Thyroid gland (tissue), 4 donors: ENCODE data around the gene CYFIP2. TPM values are rescaled to one million over a fixed set of nuclear protein-coding genes. Genes with fewer than 3 reads are reported as not detected.

Experiments used
- DNase-seq, 2 donors: peaks; one replicate each; pipeline ENCODE4 v3.0.0-alpha.2; 2019
- H3K27ac ChIP-seq, 3 donors: fragments of 200-600 bp; sonication (generic); 1 replicate in 2 of 3; 2 replicates in 1 of 3; pipeline ENCODE4 v1.5.1; 2016 to 2019; ENCODE audit warnings: mild to moderate bottlenecking in 1 of 3, moderate library complexity in 1 of 3
- H3K27me3 ChIP-seq: fragments of 200-600 bp; sonication (generic); one replicate; pipeline ENCODE4 v1.5.1; 2019
- H3K36me3 ChIP-seq, 2 donors: fragments of 200-600 bp; sonication (generic); one replicate each; pipeline ENCODE4 v1.5.1; 2016 to 2019
- H3K4me1 ChIP-seq, 2 donors: fragments of 200-600 bp; sonication (generic); one replicate each; pipeline ENCODE4 v1.5.1; 2017 to 2019
- H3K4me3 ChIP-seq, 3 donors: fragments of 200-600 bp; sonication (generic); replicated peaks in 1 of 3; 1 replicate in 2 of 3; 2 replicates in 1 of 3; pipeline ENCODE4 v1.5.1; 2016; ENCODE audit warnings: mild to moderate bottlenecking in 1 of 3
- H3K9me3 ChIP-seq: fragments of 200-600 bp; sonication (generic); one replicate; pipeline ENCODE4 v1.5.1; 2017
- POLR2A ChIP-seq, 2 donors: fragments of 450-650 bp; IDR thresholded peaks; one replicate each; pipeline ENCODE4 v1.6.1; 2017; ENCODE audit warnings: antibody characterized with exemption in 2 of 2, mild to moderate bottlenecking in 2 of 2, moderate library complexity in 1 of 2
- WGBS, 2 donors: methylation state at CpG; one replicate each; pipeline ENCODE4 v1.1.5; 2017; 5-methylcytosine and 5-hydroxymethylcytosine counted together
- intact Hi-C: fragments of 100-400 bp; cut with DNase I; formaldehyde crosslinking; loops from one replicate; pipeline ENCODE4 v1.15.1; 2023
- total RNA-seq, 4 donors: library from RNA; depleted of rRNA; stranded (reverse); fragments of >200 nt; gene quantifications; one replicate each; pipeline ENCODE4 v1.2.3, GENCODE V29; 2016
- TF ChIP-seq, protein P1 (sequence below), 6 experiments: fragments of 200-600 bp in 3 of 6; fragments of 450-650 bp in 3 of 6; sonication (generic) in 3 of 6; IDR thresholded peaks; one replicate each; pipeline ENCODE4 v1.5.1; 2016 to 2019; ENCODE audit warnings: antibody characterized with exemption in 6 of 6, mild to moderate bottlenecking in 2 of 6, inconsistent platforms in 1 of 6, moderate library complexity in 1 of 6

The CYFIP2 gene
- total RNA-seq, 4 donors from 2014 or later = 18.3 to 73.5 (median 34.6) TPM

DNA sequence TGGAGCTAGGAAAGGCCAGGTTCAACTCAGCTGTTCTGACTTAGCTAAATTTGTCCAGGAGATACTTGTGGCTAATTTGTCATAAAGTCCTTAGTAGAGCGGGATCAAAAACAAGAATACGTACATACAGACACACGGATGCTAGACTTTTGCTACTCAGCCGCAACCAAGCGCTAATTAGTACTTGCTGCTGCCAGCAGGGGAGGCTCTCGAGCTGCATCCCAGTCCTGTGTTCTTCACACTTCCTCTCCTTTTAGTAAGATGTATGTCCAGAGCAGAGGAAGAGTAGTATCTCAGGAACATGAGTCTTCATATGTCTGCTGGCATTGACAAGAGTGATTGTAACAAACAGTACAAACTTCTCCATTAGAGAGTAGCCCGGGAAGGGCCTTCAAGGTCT, 58.3 kb downstream of the CYFIP2 start:
- no peak overlapping the region for H3K4me3 ChIP-seq
- no peak overlapping the region for H3K27ac ChIP-seq
- no peaks in the 10 kb centered on the region for H3K4me1 ChIP-seq
- no peaks in the 10 kb centered on the region for H3K27me3 ChIP-seq
- 94 to 98% methylated on average over 7 of the region's 7 CpGs for WGBS, 2 donors
- H3K36me3 ChIP-seq = no peaks in the 10 kb centered on the region
- no peaks in the 10 kb centered on the region for H3K9me3 ChIP-seq
- intact Hi-C loops = loop anchor here (10.0 kb wide), 1 partner anchor 421 kb away; the partner anchor contains the start of gene LSM11
- TF ChIP-seq POLR2A (IDR thresholded peaks at IDR 0.05) = no peak
- TF ChIP-seq, protein P1, sequence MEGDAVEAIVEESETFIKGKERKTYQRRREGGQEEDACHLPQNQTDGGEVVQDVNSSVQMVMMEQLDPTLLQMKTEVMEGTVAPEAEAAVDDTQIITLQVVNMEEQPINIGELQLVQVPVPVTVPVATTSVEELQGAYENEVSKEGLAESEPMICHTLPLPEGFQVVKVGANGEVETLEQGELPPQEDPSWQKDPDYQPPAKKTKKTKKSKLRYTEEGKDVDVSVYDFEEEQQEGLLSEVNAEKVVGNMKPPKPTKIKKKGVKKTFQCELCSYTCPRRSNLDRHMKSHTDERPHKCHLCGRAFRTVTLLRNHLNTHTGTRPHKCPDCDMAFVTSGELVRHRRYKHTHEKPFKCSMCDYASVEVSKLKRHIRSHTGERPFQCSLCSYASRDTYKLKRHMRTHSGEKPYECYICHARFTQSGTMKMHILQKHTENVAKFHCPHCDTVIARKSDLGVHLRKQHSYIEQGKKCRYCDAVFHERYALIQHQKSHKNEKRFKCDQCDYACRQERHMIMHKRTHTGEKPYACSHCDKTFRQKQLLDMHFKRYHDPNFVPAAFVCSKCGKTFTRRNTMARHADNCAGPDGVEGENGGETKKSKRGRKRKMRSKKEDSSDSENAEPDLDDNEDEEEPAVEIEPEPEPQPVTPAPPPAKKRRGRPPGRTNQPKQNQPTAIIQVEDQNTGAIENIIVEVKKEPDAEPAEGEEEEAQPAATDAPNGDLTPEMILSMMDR (IDR thresholded peaks at IDR 0.05) = peak in 1 of 6 experiments; percentile 14
- DNase-seq = no peak

DNA sequence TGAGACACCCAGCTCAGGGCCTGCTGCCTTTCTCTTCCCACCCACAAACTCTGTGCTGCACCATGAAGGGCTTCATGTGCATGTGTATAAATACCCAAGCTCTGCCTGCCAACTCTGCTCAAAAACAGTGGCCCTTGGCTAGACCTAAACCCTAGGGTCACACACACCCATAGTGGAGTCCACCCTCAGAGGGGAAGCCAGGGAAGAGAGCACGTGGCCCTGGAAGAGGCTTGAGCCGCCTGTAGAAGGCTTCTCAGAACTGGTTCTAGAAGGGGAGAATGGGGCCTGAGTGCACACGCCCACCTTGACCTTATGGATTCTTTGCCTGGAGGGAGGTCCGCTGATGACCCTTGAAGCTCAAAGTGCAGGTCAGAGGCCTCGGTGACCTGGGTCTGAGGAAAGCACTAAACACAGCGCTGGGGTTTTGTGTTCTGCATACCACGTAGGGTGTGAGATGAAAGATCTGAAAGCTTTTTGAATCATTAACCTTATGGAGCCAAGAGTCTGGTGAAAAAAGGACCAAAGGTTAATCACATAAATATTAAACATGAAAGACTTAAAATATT, 60.6 kb downstream of the CYFIP2 start:
- DNase-seq = no peak
- no peaks in the 10 kb centered on the region for H3K27me3 ChIP-seq
- H3K4me3 ChIP-seq = no peak overlapping the region
- intact Hi-C loops = loop anchor here (10.0 kb wide), 1 partner anchor 418 kb away; the partner anchor contains the start of gene LSM11
- TF ChIP-seq, protein P1 (IDR thresholded peaks at IDR 0.05) = no peak
- TF ChIP-seq POLR2A (IDR thresholded peaks at IDR 0.05) = no peak
- no peaks in the 10 kb centered on the region for H3K4me1 ChIP-seq
- no peak overlapping the region for H3K27ac ChIP-seq
- no peaks in the 10 kb centered on the region for H3K9me3 ChIP-seq
- H3K36me3 ChIP-seq = no peaks in the 10 kb centered on the region
- WGBS, 2 donors = 89 to 91% methylated on average over 7 of the region's 7 CpGs

- 72 to 74% methylated on average over 3 of the region's 3 CpGs for WGBS, 2 donors
- Histone ChIP-seq H3K36me3 (no peaks in the 10 kb centered on the region), H3K9me3 (no peaks in the 10 kb centered on the region), H3K4me1 (no peaks in the 10 kb centered on the region), H3K27me3 (no peaks in the 10 kb centered on the region), H3K27ac (no peak overlapping the region), H3K4me3 (no peak overlapping the region)
- TF ChIP-seq, protein P1 (IDR thresholded peaks at IDR 0.05) = no peak
- TF ChIP-seq POLR2A (IDR thresholded peaks at IDR 0.05) = no peak
- intact Hi-C loops = loop anchor here (10.0 kb wide), 1 partner anchor 417 kb away; the partner anchor contains the start of gene LSM11
- DNase-seq = no peak
Measured at GRCh38 chr5:157327771-157328170, 61.8 kb downstream of the CYFIP2 start.

- intact Hi-C loops = loop anchor here (10.0 kb wide), 1 partner anchor 416 kb away; the partner anchor contains the start of gene LSM11
- H3K4me3 ChIP-seq = no peak overlapping the region
- peak; percentile 66 to 71 for DNase-seq
- 21 to 23% methylated on average over 12 of the region's 12 CpGs for WGBS, 2 donors
- no peaks in the 10 kb centered on the region for H3K27me3 ChIP-seq
- H3K9me3 ChIP-seq = no peaks in the 10 kb centered on the region
- TF ChIP-seq, protein P1 (IDR thresholded peaks at IDR 0.05) = peak; percentile 50 to 93 (median 86)
- TF ChIP-seq POLR2A (IDR thresholded peaks at IDR 0.05) = no peak
- H3K36me3 ChIP-seq = no peaks in the 10 kb centered on the region
- no peaks in the 10 kb centered on the region for H3K4me1 ChIP-seq
- H3K27ac ChIP-seq = no peak overlapping the region
Measured at GRCh38 chr5:157328277-157328912, 62.5 kb downstream of the CYFIP2 start.

DNA sequence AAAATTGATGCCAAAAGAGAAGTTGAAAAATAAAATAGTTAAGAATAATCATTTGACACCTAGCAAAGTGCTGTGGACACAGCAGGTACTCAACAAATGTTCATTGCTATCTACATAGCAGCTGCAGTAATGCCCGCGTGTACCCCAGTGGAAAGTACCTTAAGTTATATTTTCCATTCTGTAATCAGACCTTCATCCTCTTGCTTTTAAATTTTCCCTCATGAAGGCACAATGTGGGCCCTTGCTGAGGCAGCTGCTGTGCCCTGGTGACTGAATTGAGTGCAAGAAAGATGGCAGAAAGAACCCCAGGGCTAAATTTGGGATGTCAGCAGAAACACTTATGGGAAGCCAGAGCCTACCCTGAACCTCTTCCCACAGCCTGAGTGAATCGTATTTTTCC, 65.9 kb downstream of the CYFIP2 start:
- Histone ChIP-seq H3K27me3 (no peaks in the 10 kb centered on the region), H3K9me3 (no peaks in the 10 kb centered on the region), H3K4me3 (no peak overlapping the region), H3K4me1 (no peaks in the 10 kb centered on the region), H3K27ac (no peak overlapping the region), H3K36me3 (no peaks in the 10 kb centered on the region)
- DNase-seq = no peak
- intact Hi-C loops = loop anchor here (5.0 kb wide), 1 partner anchor 145 kb away; no protein-coding TSS in a partner anchor
- TF ChIP-seq POLR2A (IDR thresholded peaks at IDR 0.05) = no peak
- TF ChIP-seq, protein P1 (IDR thresholded peaks at IDR 0.05) = no peak
- 88 to 91% methylated on average over 3 of the region's 3 CpGs for WGBS, 2 donors
